HS-5 (cell line): Measurements from ENCODE around the gene NR6A1.

Source experiments
- DNase-seq: peaks from one replicate; pipeline ENCODE4 v3.0.0-alpha.2; 2012; ENCODE audit warnings: low read depth

The NR6A1 gene

GRCh38 chr9:124488641-124489210 lies 282.4 kb downstream of the NR6A1 start:
- no peak for DNase-seq

GRCh38 chr9:124487260-124488182 lies 283.6 kb downstream of the NR6A1 start:
- no peak for DNase-seq

GRCh38 chr9:124486778-124487259 lies 284.3 kb downstream of the NR6A1 start:
- DNase-seq = no peak

GRCh38 chr9:124485936-124486335 lies 285.2 kb downstream of the NR6A1 start:
- no peak for DNase-seq

- DNase-seq = no peak
Measured at GRCh38 chr9:124485201-124485600, 285.9 kb downstream of the NR6A1 start.

- no peak for DNase-seq
Measured at GRCh38 chr9:124483481-124483880, 287.6 kb downstream of the NR6A1 start.

- DNase-seq = no peak
Measured at GRCh38 chr9:124482431-124483031, 288.6 kb downstream of the NR6A1 start.

- DNase-seq = no peak
Measured at GRCh38 chr9:124481115-124481514, 290.0 kb downstream of the NR6A1 start.

GRCh38 chr9:124480621-124480981 lies 290.5 kb downstream of the NR6A1 start:
- no peak for DNase-seq

- DNase-seq = no peak
Measured at GRCh38 chr9:124479947-124480620, 291.0 kb downstream of the NR6A1 start.

- DNase-seq = no peak
Measured at GRCh38 chr9:124479371-124479770, 291.7 kb downstream of the NR6A1 start.

GRCh38 chr9:124478354-124478753 lies 292.8 kb downstream of the NR6A1 start:
- no peak for DNase-seq

GRCh38 chr9:124477648-124478285 lies 293.3 kb downstream of the NR6A1 start:
- DNase-seq = no peak

GRCh38 chr9:124477211-124477647 lies 293.9 kb downstream of the NR6A1 start:
- no peak for DNase-seq

GRCh38 chr9:124475868-124476690 lies 295.0 kb downstream of the NR6A1 start:
- no peak for DNase-seq

- no peak for DNase-seq
Measured at GRCh38 chr9:124475158-124475867, 295.8 kb downstream of the NR6A1 start.

- DNase-seq = no peak
Measured at GRCh38 chr9:124474151-124474550, 297.0 kb downstream of the NR6A1 start.

- DNase-seq = no peak
Measured at GRCh38 chr9:124473310-124473709, 297.8 kb downstream of the NR6A1 start.

GRCh38 chr9:124472770-124473169 lies 298.3 kb downstream of the NR6A1 start:
- no peak for DNase-seq

GRCh38 chr9:124471761-124472160 lies 299.4 kb downstream of the NR6A1 start:
- no peak for DNase-seq
